AG04449 (cell line): Measurements from ENCODE around the gene RAB20.

Experiments used
- CTCF ChIA-PET: fragments of 350-600 bp; formaldehyde crosslinking; extraction: SDS; loops from one replicate; lab custom pipeline; 2021; ENCODE audit warnings: antibody characterized with exemption; lab: Yijun Ruan, JAX
- POLR2A ChIA-PET: fragments of 400-600, 350-600 bp; formaldehyde crosslinking; extraction: SDS; loops from one replicate; lab custom pipeline; 2020; ENCODE audit warnings: antibody characterized with exemption, inconsistent platforms; lab: Yijun Ruan, JAX
- DNase-seq: peaks from one replicate; pipeline ENCODE4 v3.0.0-alpha.2; 2010; ENCODE audit warnings: low read depth, low spot score
- H3K4me3 ChIP-seq: 2 replicates; pipeline ENCODE4 v1.5.1; 2011; ENCODE audit warnings: low read depth, mild to moderate bottlenecking, control low read depth, low read length
- CTCF ChIP-seq: IDR thresholded peaks from one replicate; pipeline ENCODE4 v1.5.1; 2011; ENCODE audit warnings: mild to moderate bottlenecking, moderate library complexity, low read length, control low read depth, inconsistent platforms; ENCODE audit not compliant: insufficient read depth; ENCODE audit errors: missing control alignments

RAB20 gene

GRCh38 chr13:110519506-110519905 is 42.0 kb downstream of the RAB20 start:
- CTCF ChIA-PET, result no interaction called here

GRCh38 chr13:110519046-110519445 is 42.5 kb downstream of the RAB20 start:
- CTCF ChIA-PET, result no interaction called here

More at GRCh38 chr13:110519506-110519905, 42.0 kb downstream of the RAB20 start:
- no peak for TF ChIP-seq CTCF
- H3K4me3 ChIP-seq, result no peak overlapping the region
- POLR2A ChIA-PET, result interaction anchor here (0.6 kb wide), 2 partner anchors 101 to 441 kb away, joined by 3 to 4 read pairs; no protein-coding TSS in a partner anchor
- DNase-seq, result no peak

GRCh38 chr13:110518571-110518970 is 43.0 kb downstream of the RAB20 start:
- ChIA-PET POLR2A (no interaction called here), CTCF (no interaction called here)
- TF ChIP-seq CTCF, result no peak
- no peak for DNase-seq
- H3K4me3 ChIP-seq, result no peak overlapping the region

More at GRCh38 chr13:110519046-110519445, 42.5 kb downstream of the RAB20 start:
- TF ChIP-seq CTCF, result no peak
- no peak overlapping the region for H3K4me3 ChIP-seq
- POLR2A ChIA-PET, result interaction anchor here (0.6 kb wide), 2 partner anchors 102 to 441 kb away, joined by 3 to 4 read pairs; no protein-coding TSS in a partner anchor
- DNase-seq, result no peak

GRCh38 chr13:110518226-110518525 is 43.3 kb downstream of the RAB20 start:
- ChIA-PET POLR2A (no interaction called here), CTCF (no interaction called here)
- no peak overlapping the region for H3K4me3 ChIP-seq
- DNase-seq, result no peak
- no peak for TF ChIP-seq CTCF

- DNase-seq, result no peak
- ChIA-PET POLR2A (no interaction called here), CTCF (interaction anchor here (0.9 kb wide), 2 partner anchors 10 to 62 kb away, joined by 3 read pairs; no protein-coding TSS in a partner anchor)
- no peak for TF ChIP-seq CTCF
- H3K4me3 ChIP-seq, result no peak overlapping the region
These were observed 43.9 kb downstream of the RAB20 start for GRCh38 chr13:110517505-110518225.

- no peak for TF ChIP-seq CTCF
- DNase-seq, result no peak
- ChIA-PET CTCF (no interaction called here), POLR2A (interaction anchor here (1.2 kb wide), 1 partner anchor 199 kb away, joined by 4 read pairs; no protein-coding TSS in a partner anchor)
- no peak overlapping the region for H3K4me3 ChIP-seq
These were observed 45.0 kb downstream of the RAB20 start for GRCh38 chr13:110516500-110516899.
